GM12878 (cell line): ENCODE results near the gene MRPL37. TPM values are rescaled to one million over a fixed set of nuclear protein-coding genes. Genes with fewer than 3 reads are reported as not detected.

Experiments used
- ATAC-seq: fragments of 200-7000 bp; cut with Tn5 transposase; 3 replicates; pipeline ENCODE4 v1.9.1; 2020; ENCODE audit warnings: mild to moderate bottlenecking, moderate library complexity
- BruUV-seq: library from RNA; stranded (reverse); fragments of 400-500 nt; replicated peaks from 2 replicates; lab custom pipeline; 2021; lab: Mats Ljungman, UMichigan
- CTCF ChIA-PET: fragments of 300-600 bp; sonication (Branson Sonifier 250); formaldehyde crosslinking; extraction: SDS; loops from one replicate; lab custom pipeline; 2021; ENCODE audit warnings: inconsistent platforms; lab: Yijun Ruan, JAX
- POLR2A ChIA-PET: fragments of 350-600 bp; formaldehyde crosslinking; extraction: SDS; loops from one replicate; lab custom pipeline; 2021; ENCODE audit warnings: inconsistent platforms; lab: Charles Lee
- RAD21 ChIA-PET: fragments of 300-600 bp; sonication (Branson Sonifier 250); formaldehyde crosslinking; loops from one replicate; lab custom pipeline; 2023; ENCODE audit warnings: antibody characterized with exemption; ENCODE audit not compliant: unreplicated experiment; lab: Charles Lee
- SMC1A ChIA-PET: fragments of 300-600 bp; sonication (Branson Sonifier 250); formaldehyde crosslinking; loops from one replicate; lab custom pipeline; 2023; ENCODE audit not compliant: unreplicated experiment, uncharacterized antibody; lab: Charles Lee
- DNase-seq: peaks from one replicate; pipeline ENCODE4 v3.0.0-alpha.2; 2011; ENCODE audit warnings: low read depth, low spot score
- FAIRE-seq: peaks from 3 replicates; lab custom pipeline; 2011; peaks lifted over from hg19 to GRCh38; lab: Jason Lieb, UNC
- H2AFZ ChIP-seq: 2 replicates; pipeline ENCODE4 v1.6.0; 2011; ENCODE audit warnings: low read depth, low read length, control low read depth; ENCODE audit not compliant: control insufficient read depth
- H3K27ac ChIP-seq: 2 replicates; pipeline ENCODE4 v1.5.1; 2011; ENCODE audit warnings: control low read depth; ENCODE audit not compliant: control insufficient read depth, insufficient read depth
- H3K27me3 ChIP-seq, 2 experiments: replicated peaks in 1 of 2; 2 replicates each; pipeline versions ENCODE4 v1.6.0 to v1.6.1; 2011; ENCODE audit warnings: low read length in 1 of 2; ENCODE audit not compliant: control insufficient read depth in 2 of 2, insufficient read depth in 2 of 2
- H3K36me3 ChIP-seq, 2 experiments: 2 replicates each; pipeline ENCODE4 v1.5.1; 2011; ENCODE audit warnings: low read length in 1 of 2; ENCODE audit not compliant: control insufficient read depth in 2 of 2, insufficient read depth in 2 of 2
- H3K4me1 ChIP-seq: 2 replicates; pipeline ENCODE4 v1.6.1; 2011; ENCODE audit warnings: mild to moderate bottlenecking, low read length, moderate library complexity, mixed read lengths; ENCODE audit not compliant: control insufficient read depth, insufficient read depth
- H3K4me2 ChIP-seq: 2 replicates; pipeline ENCODE4 v1.6.0; 2011; ENCODE audit warnings: control low read depth; ENCODE audit not compliant: control insufficient read depth, insufficient read depth
- H3K4me3 ChIP-seq: fragments of 200-600 bp; sonication (generic); 2 replicates; pipeline ENCODE4 v1.5.1; 2016
- H3K79me2 ChIP-seq: 2 replicates; pipeline ENCODE4 v1.6.0; 2011; ENCODE audit warnings: low read length; ENCODE audit not compliant: control insufficient read depth, insufficient read depth
- H3K9ac ChIP-seq: 2 replicates; pipeline ENCODE4 v1.8.0; 2011; ENCODE audit warnings: low read length, control low read depth, mixed read lengths; ENCODE audit not compliant: control insufficient read depth, insufficient read depth
- H3K9me3 ChIP-seq: replicated peaks from 3 replicates; pipeline ENCODE4 v1.5.1; 2011; ENCODE audit warnings: mild to moderate bottlenecking, low read length; ENCODE audit not compliant: control insufficient read depth, insufficient read depth
- H4K20me1 ChIP-seq: 2 replicates; pipeline ENCODE4 v1.6.0; 2011; ENCODE audit not compliant: control insufficient read depth, insufficient read depth
- PAX8 ChIP-seq: fragments of 450-650 bp; IDR thresholded peaks from 2 replicates; pipeline ENCODE4 v1.6.1; 2017; ENCODE audit warnings: mild to moderate bottlenecking, moderate library complexity
- SREBF1 ChIP-seq: IDR thresholded peaks from 2 replicates; pipeline ENCODE4 v1.6.1; 2012; ENCODE audit warnings: mild to moderate bottlenecking, low read length
- SRF ChIP-seq, 2 experiments: IDR thresholded peaks; 2 replicates each; pipeline ENCODE4 v1.6.1; 2011; ENCODE audit warnings: low read depth in 2 of 2, low read length in 2 of 2, mild to moderate bottlenecking in 1 of 2, moderate library complexity in 1 of 2
- WGBS: methylation state at CpG from one replicate; pipeline ENCODE4 v1.1.6; 2016; ENCODE audit warnings: low lambda C conversion rate; ENCODE audit not compliant: insufficient replicate concordance, insufficient coverage; ENCODE audit errors: missing lambda C conversion rate; 5-methylcytosine and 5-hydroxymethylcytosine counted together
- in situ Hi-C: fragments of 300-500 bp; cut with MboI; formaldehyde crosslinking; loops from 9 replicates; pipeline ENCODE4 v1.14.3; 2018; ENCODE audit warnings: mixed read lengths
- intact Hi-C: fragments of 100-400 bp; cut with micrococcal nuclease; formaldehyde crosslinking; loops from one replicate; pipeline ENCODE4 v1.14.2; 2022; ENCODE audit not compliant: unreplicated experiment
- polyA plus RNA-seq, 11 experiments: library from polyadenylated mRNA; depleted of rRNA in 4 of 11; unstranded in 6 of 11; stranded (reverse) in 5 of 11; fragments of >200 nt; fragmentation: Nextera tagmentation in 4 of 11; fragmentation: Illumina TruSeq in 1 of 11; extraction: Ambion mirVana in 4 of 11; extraction: Trizol in 1 of 11; gene quantifications; 1 replicate in 1 of 11; 2 replicates in 10 of 11; pipeline versions ENCODE4 v1.2.1 to v1.2.3, GENCODE V29; 2011 to 2016; ENCODE audit warnings: inconsistent platforms in 2 of 11, missing spikeins in 2 of 11, low read depth in 1 of 11
- total RNA-seq, 4 experiments: library from RNA; depleted of rRNA in 3 of 4; stranded (reverse); fragments of >200 nt in 3 of 4; fragmentation: Illumina TruSeq in 1 of 4; extraction: Trizol in 1 of 4; gene quantifications; 2 replicates each; pipeline versions ENCODE4 v1.2.1 to v1.2.3, GENCODE V29; 2013 to 2021

The MRPL37 gene
- total and polyA plus RNA-seq, 10 of the 15 experiments (the other 5 are each of a cell fraction or from before 2014, with no cell fraction given), result 41.4 to 217 (median 159) TPM

DNA sequence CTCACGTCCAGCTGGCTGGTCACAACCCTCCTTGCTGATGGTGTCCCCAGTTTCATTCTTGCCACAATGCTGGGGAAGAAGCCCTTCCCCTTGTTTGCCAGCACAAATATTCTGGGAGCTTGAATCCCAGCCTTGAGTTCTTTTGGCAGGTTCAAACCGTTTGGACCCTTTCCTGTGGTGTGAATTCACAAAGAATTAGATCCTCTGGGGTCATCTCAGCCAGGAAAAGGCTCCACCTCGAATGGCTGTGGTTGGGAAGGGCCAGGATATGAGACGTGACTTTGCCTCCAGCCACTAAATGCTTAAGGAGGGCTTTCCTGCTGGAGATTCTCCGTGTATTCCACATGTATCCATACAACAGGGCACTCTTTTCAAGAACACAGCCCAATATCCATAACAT lies 66.9 kb downstream of the MRPL37 start:
- DNase-seq, result no peak
- ChIA-PET POLR2A (no interaction called here), SMC1A (interaction anchor here (0.7 kb wide), 1 partner anchor 10 kb away, joined by 3 read pairs; no protein-coding TSS in a partner anchor), CTCF (no interaction called here), RAD21 (no interaction called here)
- intact Hi-C loops, result no loop called here
- no TSS peak for BruUV-seq
- no peaks in the 10 kb centered on the region for H3K79me2 ChIP-seq
- H4K20me1 ChIP-seq, result no peaks in the 10 kb centered on the region; the same call in 1 of the 2 replicates
- in situ Hi-C loops, result no loop called here
- H3K9ac ChIP-seq, result no peak overlapping the region
- no peaks in the 10 kb centered on the region for H3K4me1 ChIP-seq
- TF ChIP-seq SRF (IDR thresholded peaks at IDR 0.05; ENCODE audit: low read depth in 2 of 2, low read length in 2 of 2), result no peak
- no peak for TF ChIP-seq SREBF1
- TF ChIP-seq PAX8, result no peak
- 69% methylated on average over 5 of the region's 5 CpGs for WGBS
- no peak for FAIRE-seq
- H3K9me3 ChIP-seq, result no peaks in the 10 kb centered on the region
- no peak overlapping the region for H3K4me2 ChIP-seq
- no peak for ATAC-seq
- H3K4me3 ChIP-seq, result no peak overlapping the region
- H3K36me3 ChIP-seq, result peaks cover 0 to 3% of the 10 kb centered on the region in 2 experiments; a peak in 2 of 4 replicates
- no peak overlapping the region for H3K27ac ChIP-seq
- H3K27me3 ChIP-seq, result no peaks in the 10 kb centered on the region
- no peak overlapping the region for H2AFZ ChIP-seq

Other genes starting within 250 kb of the MRPL37 start
- not detected in 2 replicates for gene LDLRAD1, start 182.0 kb upstream of the MRPL37 start, total RNA-seq (2014; rRNA removed)
- not detected in 2 replicates for gene LDLRAD1, start 182.0 kb upstream of the MRPL37 start, total RNA-seq (2014; rRNA removed; fragmentation: Illumina TruSeq; extraction: Trizol)
- gene LDLRAD1, start 182.0 kb upstream of the MRPL37 start, total RNA-seq (2021), result not detected in 2 replicates
- not detected in 2 replicates for gene LDLRAD1, start 182.0 kb upstream of the MRPL37 start, polyA plus RNA-seq (2011; rRNA removed)
- not detected in 2 replicates for gene LDLRAD1, start 182.0 kb upstream of the MRPL37 start, polyA plus RNA-seq (2014; fragmentation: Illumina TruSeq; extraction: Trizol)
- not detected for gene LDLRAD1, start 182.0 kb upstream of the MRPL37 start, polyA plus RNA-seq (2014; fragmentation: Nextera tagmentation; extraction: Ambion mirVana)
- gene LDLRAD1, start 182.0 kb upstream of the MRPL37 start, polyA plus RNA-seq (2014; rRNA removed), result not detected in 2 replicates
- not detected for gene LDLRAD1, start 182.0 kb upstream of the MRPL37 start, polyA plus RNA-seq (2016; fragmentation: Nextera tagmentation; extraction: Ambion mirVana)
- 110 and 119 TPM in 2 replicates for gene TMEM59, start 147.0 kb upstream of the MRPL37 start, total RNA-seq (2014; rRNA removed)
- gene TMEM59, start 147.0 kb upstream of the MRPL37 start, total RNA-seq (2014; rRNA removed; fragmentation: Illumina TruSeq; extraction: Trizol), result 72.9 and 78.3 TPM in 2 replicates
- gene TMEM59, start 147.0 kb upstream of the MRPL37 start, total RNA-seq (2021), result 95.9 and 99.3 TPM in 2 replicates
- gene TMEM59, start 147.0 kb upstream of the MRPL37 start, polyA plus RNA-seq (2011; rRNA removed), result 273 and 319 TPM in 2 replicates
- 69.9 and 83.6 TPM in 2 replicates for gene TMEM59, start 147.0 kb upstream of the MRPL37 start, polyA plus RNA-seq (2014; fragmentation: Illumina TruSeq; extraction: Trizol)
- gene TMEM59, start 147.0 kb upstream of the MRPL37 start, polyA plus RNA-seq (2014; fragmentation: Nextera tagmentation; extraction: Ambion mirVana), result 100 to 1,000 TPM; 112 to 128 TPM
- 76.6 and 108 TPM in 2 replicates for gene TMEM59, start 147.0 kb upstream of the MRPL37 start, polyA plus RNA-seq (2014; rRNA removed)
- 100 to 1,000 TPM; 171 to 200 TPM for gene TMEM59, start 147.0 kb upstream of the MRPL37 start, polyA plus RNA-seq (2016; fragmentation: Nextera tagmentation; extraction: Ambion mirVana)
- gene TCEANC2, start 146.6 kb upstream of the MRPL37 start, total RNA-seq (2014; rRNA removed), result 4.8 and 5.2 TPM in 2 replicates
- 5.3 and 5.4 TPM in 2 replicates for gene TCEANC2, start 146.6 kb upstream of the MRPL37 start, total RNA-seq (2014; rRNA removed; fragmentation: Illumina TruSeq; extraction: Trizol)
- 6.7 and 6.8 TPM in 2 replicates for gene TCEANC2, start 146.6 kb upstream of the MRPL37 start, total RNA-seq (2021)
- gene TCEANC2, start 146.6 kb upstream of the MRPL37 start, polyA plus RNA-seq (2011; rRNA removed), result 9.2 and 10.5 TPM in 2 replicates
- gene TCEANC2, start 146.6 kb upstream of the MRPL37 start, polyA plus RNA-seq (2014; fragmentation: Illumina TruSeq; extraction: Trizol), result 5.9 and 6.0 TPM in 2 replicates
- 10 to 100 TPM in 1 of 2 experiments, 1 to 10 TPM in 1; 5.4 to 10.5 TPM for gene TCEANC2, start 146.6 kb upstream of the MRPL37 start, polyA plus RNA-seq (2014; fragmentation: Nextera tagmentation; extraction: Ambion mirVana)
- gene TCEANC2, start 146.6 kb upstream of the MRPL37 start, polyA plus RNA-seq (2014; rRNA removed), result 4.4 and 6.2 TPM in 2 replicates
- gene TCEANC2, start 146.6 kb upstream of the MRPL37 start, polyA plus RNA-seq (2016; fragmentation: Nextera tagmentation; extraction: Ambion mirVana), result 10 to 100 TPM in 1 of 2 experiments, 1 to 10 TPM in 1; 9.6 to 13.2 TPM
- gene CDCP2, start 47.2 kb upstream of the MRPL37 start, total RNA-seq (2014; rRNA removed), result 0.06 TPM in 1 of 2 replicates, not detected in the other
- not detected in 2 replicates for gene CDCP2, start 47.2 kb upstream of the MRPL37 start, total RNA-seq (2014; rRNA removed; fragmentation: Illumina TruSeq; extraction: Trizol)
- gene CDCP2, start 47.2 kb upstream of the MRPL37 start, total RNA-seq (2021), result not detected in 2 replicates
- not detected in 2 replicates for gene CDCP2, start 47.2 kb upstream of the MRPL37 start, polyA plus RNA-seq (2011; rRNA removed)
- not detected in 2 replicates for gene CDCP2, start 47.2 kb upstream of the MRPL37 start, polyA plus RNA-seq (2014; fragmentation: Illumina TruSeq; extraction: Trizol)
- gene CDCP2, start 47.2 kb upstream of the MRPL37 start, polyA plus RNA-seq (2014; fragmentation: Nextera tagmentation; extraction: Ambion mirVana), result not detected
- not detected in 2 replicates for gene CDCP2, start 47.2 kb upstream of the MRPL37 start, polyA plus RNA-seq (2014; rRNA removed)
- gene CDCP2, start 47.2 kb upstream of the MRPL37 start, polyA plus RNA-seq (2016; fragmentation: Nextera tagmentation; extraction: Ambion mirVana), result not detected
- 6.3 and 7.5 TPM in 2 replicates for gene CYB5RL, start 137 bp upstream of the MRPL37 start, total RNA-seq (2014; rRNA removed)
- gene CYB5RL, start 137 bp upstream of the MRPL37 start, total RNA-seq (2014; rRNA removed; fragmentation: Illumina TruSeq; extraction: Trizol), result 5.9 and 6.8 TPM in 2 replicates
- gene CYB5RL, start 137 bp upstream of the MRPL37 start, total RNA-seq (2021), result 8.7 and 11.2 TPM in 2 replicates
- 5.5 and 7.2 TPM in 2 replicates for gene CYB5RL, start 137 bp upstream of the MRPL37 start, polyA plus RNA-seq (2011; rRNA removed)
- 6.2 and 8.6 TPM in 2 replicates for gene CYB5RL, start 137 bp upstream of the MRPL37 start, polyA plus RNA-seq (2014; fragmentation: Illumina TruSeq; extraction: Trizol)
- 1 to 10 TPM; 3.1 to 5.0 TPM for gene CYB5RL, start 137 bp upstream of the MRPL37 start, polyA plus RNA-seq (2014; fragmentation: Nextera tagmentation; extraction: Ambion mirVana)
- 7.0 and 7.2 TPM in 2 replicates for gene CYB5RL, start 137 bp upstream of the MRPL37 start, polyA plus RNA-seq (2014; rRNA removed)
- 1 to 10 TPM; 7.0 to 8.0 TPM for gene CYB5RL, start 137 bp upstream of the MRPL37 start, polyA plus RNA-seq (2016; fragmentation: Nextera tagmentation; extraction: Ambion mirVana)
- gene SSBP3, start 206.2 kb downstream of the MRPL37 start, total RNA-seq (2014; rRNA removed), result 15.8 and 16.1 TPM in 2 replicates
- 16.7 and 21.5 TPM in 2 replicates for gene SSBP3, start 206.2 kb downstream of the MRPL37 start, total RNA-seq (2014; rRNA removed; fragmentation: Illumina TruSeq; extraction: Trizol)
- gene SSBP3, start 206.2 kb downstream of the MRPL37 start, total RNA-seq (2021), result 50.4 and 51.7 TPM in 2 replicates
- gene SSBP3, start 206.2 kb downstream of the MRPL37 start, polyA plus RNA-seq (2011; rRNA removed), result 8.1 and 18.0 TPM in 2 replicates
- 38.8 and 40.3 TPM in 2 replicates for gene SSBP3, start 206.2 kb downstream of the MRPL37 start, polyA plus RNA-seq (2014; fragmentation: Illumina TruSeq; extraction: Trizol)
- 1 to 10 TPM; 4.1 to 7.9 TPM for gene SSBP3, start 206.2 kb downstream of the MRPL37 start, polyA plus RNA-seq (2014; fragmentation: Nextera tagmentation; extraction: Ambion mirVana)
- gene SSBP3, start 206.2 kb downstream of the MRPL37 start, polyA plus RNA-seq (2014; rRNA removed), result 30.1 and 41.9 TPM in 2 replicates
- 1 to 10 TPM; 6.4 to 6.6 TPM for gene SSBP3, start 206.2 kb downstream of the MRPL37 start, polyA plus RNA-seq (2016; fragmentation: Nextera tagmentation; extraction: Ambion mirVana)